DND-41 (cell line): Measurements from ENCODE around the gene HAUS5.

Experiments
- ATAC-seq: fragments of 200-7000 bp; cut with Tn5 transposase; 3 replicates; pipeline ENCODE4 v1.9.1; 2021; ENCODE audit warnings: low read depth; ENCODE audit not compliant: insufficient read depth
- DNase-seq: peaks from one replicate; pipeline ENCODE4 v3.0.0-alpha.2; 2020
- H2AFZ ChIP-seq: 2 replicates; pipeline ENCODE4 v1.6.0; 2012; ENCODE audit warnings: low read depth, low read length
- H3K27ac ChIP-seq: 2 replicates; pipeline ENCODE4 v1.5.1; 2012; ENCODE audit warnings: low read length, inconsistent platforms
- H3K27me3 ChIP-seq: fragments of 200-600 bp; sonication (generic); 2 replicates; pipeline ENCODE4 v1.6.0; 2012; ENCODE audit warnings: low read length, mild to moderate bottlenecking, inconsistent platforms; ENCODE audit not compliant: insufficient read depth, poor library complexity
- H3K36me3 ChIP-seq: 2 replicates; pipeline ENCODE4 v1.5.1; 2012; ENCODE audit warnings: low read length, inconsistent platforms; ENCODE audit not compliant: insufficient read depth
- H3K4me1 ChIP-seq: 2 replicates; pipeline ENCODE4 v1.5.1; 2012; ENCODE audit warnings: mild to moderate bottlenecking, low read length; ENCODE audit not compliant: insufficient read depth
- H3K4me2 ChIP-seq: 2 replicates; pipeline ENCODE4 v1.6.0; 2012; ENCODE audit warnings: mild to moderate bottlenecking, moderate library complexity, low read length, inconsistent platforms; ENCODE audit not compliant: insufficient read depth
- H3K4me3 ChIP-seq, 2 experiments: fragments of 200-600 bp in 1 of 2; shearing (Covaris generic) in 1 of 2; 2 replicates each; pipeline ENCODE4 v1.5.1; 2012 to 2016; ENCODE audit warnings: inconsistent platforms in 2 of 2, low read length in 2 of 2, mild to moderate bottlenecking in 2 of 2, low read depth in 1 of 2, moderate library complexity in 1 of 2
- H3K79me2 ChIP-seq: 2 replicates; pipeline ENCODE4 v1.6.0; 2012; ENCODE audit warnings: low read length, inconsistent platforms; ENCODE audit not compliant: insufficient read depth
- H3K9ac ChIP-seq: 2 replicates; pipeline ENCODE4 v1.6.0; 2012; ENCODE audit warnings: low read depth, mild to moderate bottlenecking, inconsistent platforms, low read length, moderate library complexity
- H3K9me3 ChIP-seq: 2 replicates; pipeline ENCODE4 v1.5.1; 2012; ENCODE audit warnings: low read length, moderate library complexity, mild to moderate bottlenecking, inconsistent platforms; ENCODE audit not compliant: insufficient read depth, severe bottlenecking
- H4K20me1 ChIP-seq: 2 replicates; pipeline ENCODE4 v1.6.0; 2012; ENCODE audit warnings: low read length; ENCODE audit not compliant: insufficient read depth
- CTCF ChIP-seq: IDR thresholded peaks from 2 replicates; pipeline ENCODE4 v1.5.1; 2012; ENCODE audit warnings: borderline replicate concordance, low read length, moderate library complexity, mild to moderate bottlenecking; ENCODE audit not compliant: poor library complexity, severe bottlenecking; ENCODE audit errors: extremely low read depth
- EZH2 ChIP-seq: IDR thresholded peaks from 3 replicates; pipeline ENCODE4 v1.6.1; 2012; ENCODE audit warnings: borderline replicate concordance, low read depth, mild to moderate bottlenecking, moderate library complexity, low read length, inconsistent platforms; ENCODE audit not compliant: severe bottlenecking

HAUS5 gene

GRCh38 chr19:35641515-35642151 lies 29.1 kb downstream of the HAUS5 start, which contains the start of gene ETV2:
Gene ETV2, plus strand, starts transcription at chr19:35641745. Its CDS starts 716 bp downstream, at chr19:35642461.
- Histone ChIP-seq H3K4me1 (peaks cover 40% of the 10 kb centered on the region), H3K36me3 (peaks cover 17% of the 10 kb centered on the region), H3K9ac (peak within 1 kb of the TSS; percentile 69; the same call in 1 of the 2 replicates), H2AFZ (peak within 1 kb of the TSS; percentile 99; the same call in 1 of the 2 replicates), H3K9me3 (no peaks in the 10 kb centered on the region), H3K79me2 (no peaks in the 10 kb centered on the region), H3K4me3 (peak within 1 kb of the TSS in 1 of 2 experiments; percentile 15; a peak in 1 of 4 replicates), H4K20me1 (0 out of 2 replicates have a peak, but pooled peaks cover 3% of the 10 kb centered on the region), H3K27ac (no peak within 1 kb of the TSS), H3K27me3 (no peaks in the 10 kb centered on the region), H3K4me2 (peak within 1 kb of the TSS; percentile 83)
- TF ChIP-seq CTCF (no peak), EZH2 (no peak)
- no peak for DNase-seq
- ATAC-seq = no peak

- Histone ChIP-seq H3K4me3 (peak overlapping the region in 1 of 2 experiments; percentile 15; a peak in 1 of 4 replicates), H4K20me1 (0 out of 2 replicates have a peak, but pooled peaks cover 3% of the 10 kb centered on the region), H3K27ac (no peak overlapping the region), H3K4me2 (peak overlapping the region; percentile 83), H3K27me3 (no peaks in the 10 kb centered on the region), H3K79me2 (no peaks in the 10 kb centered on the region), H2AFZ (peak overlapping the region; percentile 99; the same call in 1 of the 2 replicates), H3K9ac (peak overlapping the region; percentile 69; the same call in 1 of the 2 replicates), H3K9me3 (no peaks in the 10 kb centered on the region), H3K36me3 (peaks cover 10% of the 10 kb centered on the region), H3K4me1 (peaks cover 44% of the 10 kb centered on the region)
- DNase-seq = no peak
- no peak for ATAC-seq
- TF ChIP-seq CTCF (no peak), EZH2 (no peak)
Observed at GRCh38 chr19:35642312-35642711, 29.8 kb downstream of the HAUS5 start.

GRCh38 chr19:35642798-35643254 lies 30.3 kb downstream of the HAUS5 start:
- DNase-seq = no peak
- peak overlapping the region; percentile 83 for H3K4me2 ChIP-seq
- H3K27me3 ChIP-seq = no peaks in the 10 kb centered on the region
- H3K36me3 ChIP-seq = peaks cover 5% of the 10 kb centered on the region
- H3K4me1 ChIP-seq = peaks cover 49% of the 10 kb centered on the region
- peak overlapping the region; percentile 69 for H3K9ac ChIP-seq
- 0 out of 2 replicates have a peak, but pooled peaks cover 3% of the 10 kb centered on the region for H4K20me1 ChIP-seq
- peak overlapping the region; percentile 92 for H3K27ac ChIP-seq
- H2AFZ ChIP-seq = peak overlapping the region; percentile 99
- H3K4me3 ChIP-seq = peak overlapping the region; percentile 42 to 85; a peak in 3 of 4 replicates
- TF ChIP-seq CTCF = no peak
- TF ChIP-seq EZH2 = no peak
- no peaks in the 10 kb centered on the region for H3K79me2 ChIP-seq
- no peaks in the 10 kb centered on the region for H3K9me3 ChIP-seq
- ATAC-seq = no peak
